Measurements from ENCODE around the gene GGNBP2.

DNA sequence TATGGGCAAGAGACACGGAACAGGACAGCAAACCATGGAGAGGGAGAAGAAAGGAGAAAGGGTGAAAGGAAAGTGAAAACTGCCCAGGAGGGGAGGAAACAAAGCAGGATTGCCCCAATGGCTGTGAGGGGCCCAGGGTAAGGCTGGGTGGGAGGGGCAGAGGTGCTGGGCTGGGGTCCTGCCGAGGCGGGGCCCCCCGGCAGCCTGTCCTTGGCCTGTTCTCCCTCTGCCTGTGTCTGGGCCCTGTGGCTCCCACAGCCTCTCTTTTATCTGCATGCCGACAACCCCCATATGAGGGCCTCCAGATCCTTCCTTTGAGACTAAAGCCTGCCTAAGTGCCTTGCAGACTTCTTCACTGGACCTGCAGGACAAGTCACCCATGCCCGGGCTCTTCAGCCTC lies 42.8 kb upstream of the GGNBP2 start:
- TF ChIP-seq, protein P1, sequence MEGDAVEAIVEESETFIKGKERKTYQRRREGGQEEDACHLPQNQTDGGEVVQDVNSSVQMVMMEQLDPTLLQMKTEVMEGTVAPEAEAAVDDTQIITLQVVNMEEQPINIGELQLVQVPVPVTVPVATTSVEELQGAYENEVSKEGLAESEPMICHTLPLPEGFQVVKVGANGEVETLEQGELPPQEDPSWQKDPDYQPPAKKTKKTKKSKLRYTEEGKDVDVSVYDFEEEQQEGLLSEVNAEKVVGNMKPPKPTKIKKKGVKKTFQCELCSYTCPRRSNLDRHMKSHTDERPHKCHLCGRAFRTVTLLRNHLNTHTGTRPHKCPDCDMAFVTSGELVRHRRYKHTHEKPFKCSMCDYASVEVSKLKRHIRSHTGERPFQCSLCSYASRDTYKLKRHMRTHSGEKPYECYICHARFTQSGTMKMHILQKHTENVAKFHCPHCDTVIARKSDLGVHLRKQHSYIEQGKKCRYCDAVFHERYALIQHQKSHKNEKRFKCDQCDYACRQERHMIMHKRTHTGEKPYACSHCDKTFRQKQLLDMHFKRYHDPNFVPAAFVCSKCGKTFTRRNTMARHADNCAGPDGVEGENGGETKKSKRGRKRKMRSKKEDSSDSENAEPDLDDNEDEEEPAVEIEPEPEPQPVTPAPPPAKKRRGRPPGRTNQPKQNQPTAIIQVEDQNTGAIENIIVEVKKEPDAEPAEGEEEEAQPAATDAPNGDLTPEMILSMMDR (IDR thresholded peaks at IDR 0.05), result no peak
- TF ChIP-seq POLR2A (IDR thresholded peaks at IDR 0.05), result no peak
- no peak for TF ChIP-seq EP300 (IDR thresholded peaks at IDR 0.05)
